K562 (cell line): Measurements from ENCODE around the gene CHD8. TPM values are rescaled to one million over a fixed set of nuclear protein-coding genes. Genes with fewer than 3 reads are reported as not detected.

Source experiments
- CC2D1A ChIP-seq: fragments of 450-650 bp; IDR thresholded peaks from 2 replicates; pipeline ENCODE4 v1.6.1; 2017; ENCODE audit warnings: mild to moderate bottlenecking
- CHCHD3 ChIP-seq: fragments of 250-450 bp; sonication (Bioruptor Pico); IDR thresholded peaks from 2 replicates; pipeline ENCODE4 v2.1.2; 2022; ENCODE audit warnings: mild to moderate bottlenecking
- DDX20 ChIP-seq: fragments of 450-650 bp; IDR thresholded peaks from 2 replicates; pipeline ENCODE4 v1.6.1; 2016; ENCODE audit warnings: missing genetic modification characterization, low read depth, mild to moderate bottlenecking, missing compliant biosample characterization, moderate library complexity
- EWSR1 ChIP-seq: fragments of 450-650 bp; IDR thresholded peaks from 2 replicates; pipeline ENCODE4 v1.6.1; 2018; ENCODE audit warnings: borderline replicate concordance, mild to moderate bottlenecking, low read depth, moderate library complexity; ENCODE audit not compliant: partially characterized antibody
- HSF4 ChIP-seq: fragments of 250-450 bp; sonication (Bioruptor Pico); IDR thresholded peaks from 2 replicates; pipeline ENCODE4 v2.1.2; 2022; ENCODE audit warnings: mild to moderate bottlenecking, moderate library complexity, borderline replicate concordance
- MBD2 ChIP-seq: sonication (generic); IDR thresholded peaks from 2 replicates; pipeline ENCODE4 v1.6.1; 2016; ENCODE audit warnings: low read depth, borderline replicate concordance
- MTA2 ChIP-seq: fragments of 450-650 bp; IDR thresholded peaks from 2 replicates; pipeline ENCODE4 v1.6.1; 2016; ENCODE audit warnings: low read depth
- NR2C2 ChIP-seq, 2 experiments: fragments of 200-800 bp in 1 of 2; sonication (Bioruptor generic) in 1 of 2; sonication (generic) in 1 of 2; formaldehyde crosslinking in 1 of 2; IDR thresholded peaks; 2 replicates each; pipeline versions ENCODE4 v1.6.1 to v1.8.0; 2016 to 2022; ENCODE audit warnings: mild to moderate bottlenecking in 1 of 2, missing compliant biosample characterization in 1 of 2, missing genetic modification characterization in 1 of 2, missing genetic modification reagents in 1 of 2
- NR4A1 ChIP-seq, 2 experiments: fragments of 250-450 bp in 1 of 2; fragments of 450-650 bp in 1 of 2; sonication (Bioruptor Pico) in 1 of 2; IDR thresholded peaks; 2 replicates each; pipeline versions ENCODE4 v1.4.0 to v1.6.1; 2016 to 2020; ENCODE audit warnings: mild to moderate bottlenecking in 2 of 2, missing compliant biosample characterization in 1 of 2, missing genetic modification characterization in 1 of 2, moderate library complexity in 1 of 2
- PBX2 ChIP-seq, 2 experiments: IDR thresholded peaks in 1 of 2; conservative IDR thresholded peaks in 1 of 2; 2 replicates each; pipeline ENCODE4 v1.6.1; 2016; ENCODE audit warnings: low read depth in 2 of 2, mild to moderate bottlenecking in 1 of 2, missing compliant biosample characterization in 1 of 2, missing genetic modification characterization in 1 of 2, moderate library complexity in 1 of 2
- PCBP2 ChIP-seq: fragments of 200-400 bp; formaldehyde crosslinking; IDR thresholded peaks from 2 replicates; pipeline ENCODE4 v1.6.1; 2018; ENCODE audit warnings: low read length, low read depth, mild to moderate bottlenecking, moderate library complexity; ENCODE audit not compliant: poor library complexity, severe bottlenecking
- PML ChIP-seq: IDR thresholded peaks from 2 replicates; pipeline ENCODE4 v1.6.1; 2012; ENCODE audit warnings: low read length, inconsistent platforms
- POLR2B ChIP-seq: fragments of 450-650 bp; IDR thresholded peaks from 2 replicates; pipeline ENCODE4 v1.6.1; 2018; ENCODE audit warnings: low read depth; ENCODE audit not compliant: partially characterized antibody
- RBM25 ChIP-seq: fragments of 200-400 bp; formaldehyde crosslinking; IDR thresholded peaks from 2 replicates; pipeline ENCODE4 v1.6.1; 2018; ENCODE audit warnings: low read length, low read depth, moderate library complexity; ENCODE audit not compliant: severe bottlenecking
- TBP ChIP-seq: optimal IDR thresholded peaks from 2 replicates; pipeline ENCODE3; 2011; ENCODE audit warnings: low read depth, low read length, improper control_type of control experiment
- ZNF316 ChIP-seq: fragments of 450-650 bp; IDR thresholded peaks from 2 replicates; pipeline ENCODE4 v1.6.1; 2016
- ZNF511 ChIP-seq: sonication (generic); formaldehyde crosslinking; IDR thresholded peaks from 2 replicates; pipeline ENCODE4 v1.8.0; 2022; ENCODE audit warnings: mild to moderate bottlenecking, missing genetic modification reagents
- ZNF76 ChIP-seq: fragments of 250-450 bp; sonication (Bioruptor Pico); IDR thresholded peaks from 2 replicates; pipeline ENCODE4 v1.4.0; 2020; ENCODE audit warnings: mild to moderate bottlenecking, moderate library complexity, borderline replicate concordance
- ZNF77 ChIP-seq: fragments of 250-450 bp; sonication (Bioruptor Pico); IDR thresholded peaks from 2 replicates; pipeline ENCODE4 v1.5.0; 2020
- polyA plus RNA-seq, 8 experiments: library from polyadenylated mRNA; depleted of rRNA in 4 of 8; stranded (reverse) in 5 of 8; unstranded in 3 of 8; fragments of >200 nt; fragmentation: Nextera tagmentation in 2 of 8; fragmentation: Illumina TruSeq in 1 of 8; extraction: Ambion mirVana in 2 of 8; extraction: Trizol in 1 of 8; gene quantifications; 2 replicates each; pipeline versions ENCODE4 v1.2.1 to v1.2.3, GENCODE V29; 2011 to 2014; ENCODE audit warnings: inconsistent platforms in 1 of 8, missing spikeins in 1 of 8
- total RNA-seq, 7 experiments: library from RNA; depleted of rRNA in 6 of 7; stranded (reverse); fragments of >200 nt in 6 of 7; fragmentation: Illumina TruSeq in 2 of 7; extraction: Trizol in 2 of 7; gene quantifications; 2 replicates each; pipeline versions ENCODE4 v1.2.1 to v1.2.3, GENCODE V29; 2011 to 2021; ENCODE audit warnings: low replicate concordance in 1 of 7
- TF ChIP-seq, protein P1 (sequence below), 2 experiments: fragments of 450-650 bp; conservative IDR thresholded peaks; 2 replicates each; pipeline ENCODE4 v1.6.1; 2017; ENCODE audit warnings: mild to moderate bottlenecking in 2 of 2, moderate library complexity in 2 of 2

The CHD8 gene
- total and polyA plus RNA-seq, 9 of the 15 experiments (the other 6 are each of a cell fraction or from before 2014, with no cell fraction given): 11.1 to 51.2 (median 32.8) TPM

DNA sequence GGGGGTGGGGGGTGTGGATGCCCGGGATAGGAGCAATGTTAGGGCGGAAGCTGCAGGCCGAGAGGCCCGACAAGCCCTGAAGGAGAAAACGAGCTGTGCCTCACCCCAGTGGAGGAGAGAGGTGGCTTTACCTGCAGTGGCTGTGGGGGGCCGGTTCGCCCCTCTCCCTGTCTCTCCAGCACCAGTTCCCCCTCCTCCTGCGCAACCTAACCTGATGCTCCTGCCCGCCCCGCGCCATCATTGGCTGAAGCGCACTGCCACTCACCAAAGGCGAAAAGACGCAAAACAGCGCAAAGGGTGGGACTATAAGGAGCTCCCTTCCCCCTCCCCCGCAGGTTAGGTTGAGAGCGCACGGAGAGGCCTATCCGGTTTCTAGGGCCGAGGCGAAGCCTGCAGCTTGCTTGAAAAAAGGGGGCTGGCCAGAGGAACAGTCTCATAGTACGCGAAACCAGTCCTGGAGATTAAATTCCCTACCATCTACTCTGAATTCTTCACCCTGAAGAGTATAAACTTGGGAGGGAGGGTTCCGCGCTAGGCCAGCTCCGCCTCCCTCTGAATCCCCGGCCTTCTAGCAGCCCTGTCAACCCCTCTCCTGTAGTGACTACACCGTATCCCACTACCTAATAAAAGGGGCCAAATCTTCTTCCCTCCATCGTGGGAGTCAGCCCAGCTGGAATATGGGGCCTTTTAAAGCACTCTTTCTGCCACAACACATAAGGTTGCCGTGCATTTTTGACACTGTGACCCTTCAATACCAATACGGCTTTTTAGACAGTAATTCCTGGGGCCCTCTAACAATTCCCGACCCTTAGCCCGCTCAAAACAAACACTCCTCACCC lies 18.6 kb downstream of the CHD8 start (continued):
- TF ChIP-seq ZNF511 (CRISPR knock-in tag): no peak
- TF ChIP-seq NR2C2 (CRISPR knock-in tag; IDR thresholded peaks at IDR 0.05): no peak
- TF ChIP-seq NR2C2 (tag; IDR thresholded peaks at IDR 0.05): peak; percentile 50; the same call in 1 of the 2 replicates
- TF ChIP-seq CHCHD3 (CRISPR knock-in tag): no peak
- peak; percentile 95 for TF ChIP-seq RBM25
- TF ChIP-seq, protein P1, sequence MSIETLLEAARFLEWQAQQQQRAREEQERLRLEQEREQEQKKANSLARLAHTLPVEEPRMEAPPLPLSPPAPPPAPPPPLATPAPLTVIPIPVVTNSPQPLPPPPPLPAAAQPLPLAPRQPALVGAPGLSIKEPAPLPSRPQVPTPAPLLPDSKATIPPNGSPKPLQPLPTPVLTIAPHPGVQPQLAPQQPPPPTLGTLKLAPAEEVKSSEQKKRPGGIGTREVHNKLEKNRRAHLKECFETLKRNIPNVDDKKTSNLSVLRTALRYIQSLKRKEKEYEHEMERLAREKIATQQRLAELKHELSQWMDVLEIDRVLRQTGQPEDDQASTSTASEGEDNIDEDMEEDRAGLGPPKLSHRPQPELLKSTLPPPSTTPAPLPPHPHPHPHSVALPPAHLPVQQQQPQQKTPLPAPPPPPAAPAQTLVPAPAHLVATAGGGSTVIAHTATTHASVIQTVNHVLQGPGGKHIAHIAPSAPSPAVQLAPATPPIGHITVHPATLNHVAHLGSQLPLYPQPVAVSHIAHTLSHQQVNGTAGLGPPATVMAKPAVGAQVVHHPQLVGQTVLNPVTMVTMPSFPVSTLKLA (conservative IDR thresholded peaks at IDR 0.05): 0 out of 4 replicates have a peak, but pooled peaks of 1 of the 2 experiments have one; percentile 31
- TF ChIP-seq ZNF77 (CRISPR knock-in tag): no peak
- no peak for TF ChIP-seq CC2D1A
- peak; percentile 95 for TF ChIP-seq PBX2 (CRISPR knock-in tag; IDR thresholded peaks at IDR 0.05; ENCODE audit: low read depth)
- TF ChIP-seq PBX2 (tag; conservative IDR thresholded peaks at IDR 0.05; ENCODE audit: low read depth): peak; percentile 99
- 0 out of 2 replicates have a peak, but pooled peaks have one; percentile 31 for TF ChIP-seq PML
- no peak for TF ChIP-seq ZNF316
- TF ChIP-seq TBP: peak; percentile 46
- no peak for TF ChIP-seq ZNF76 (CRISPR knock-in tag)
- no peak for TF ChIP-seq EWSR1
- no peak for TF ChIP-seq PCBP2
- no peak for TF ChIP-seq NR4A1 (CRISPR knock-in tag; IDR thresholded peaks at IDR 0.05)
- TF ChIP-seq NR4A1 (tag; IDR thresholded peaks at IDR 0.05): no peak
- no peak for TF ChIP-seq MTA2
- TF ChIP-seq HSF4: no peak
- TF ChIP-seq DDX20 (tag): no peak
- TF ChIP-seq POLR2B: peak; percentile 73
- peak; percentile 91; the same call in 1 of the 2 replicates for TF ChIP-seq MBD2
